Ovary (tissue), 9 donors: Measurements from ENCODE around the gene GSTO2. TPM values are rescaled to one million over a fixed set of nuclear protein-coding genes. Genes with fewer than 3 reads are reported as not detected.

Experiments used
- DNase-seq, 5 donors: peaks; one replicate each; pipeline ENCODE4 v3.0.0-alpha.2; 2019 to 2020
- H3K27ac ChIP-seq, 2 donors: fragments of 200-600 bp; one replicate each; pipeline versions ENCODE4 v1.5.1 to v1.8.0; 2019 to 2022
- H3K27me3 ChIP-seq: fragments of 200-600 bp; one replicate; pipeline ENCODE4 v1.8.0; 2022
- H3K36me3 ChIP-seq: fragments of 200-600 bp; sonication (generic); one replicate; pipeline ENCODE4 v1.5.1; 2019
- H3K4me1 ChIP-seq: one replicate; pipeline ENCODE4 v1.8.1; 2013; ENCODE audit warnings: mild to moderate bottlenecking, moderate library complexity; ENCODE audit not compliant: insufficient read depth
- H3K4me3 ChIP-seq: fragments of 200-600 bp; sonication (generic); one replicate; pipeline ENCODE4 v1.5.1; 2017
- H3K9me3 ChIP-seq, 2 donors: fragments of 200-600 bp in 1 of 2; sonication (generic) in 1 of 2; one replicate each; pipeline versions ENCODE4 v1.5.1 to v1.8.1; 2013 to 2019; ENCODE audit warnings: mild to moderate bottlenecking in 1 of 2, moderate library complexity in 1 of 2
- EP300 ChIP-seq: sonication (generic); formaldehyde crosslinking; IDR thresholded peaks from one replicate; pipeline ENCODE4 v1.6.1; 2017; ENCODE audit warnings: antibody characterized with exemption
- POLR2A ChIP-seq: fragments of 450-650 bp; IDR thresholded peaks from one replicate; pipeline ENCODE4 v1.6.1; 2017; ENCODE audit warnings: antibody characterized with exemption, mild to moderate bottlenecking, moderate library complexity
- WGBS, 3 donors: extraction: QIAGEN DNeasy Blood & Tissue Kit in 1 of 3; methylation state at CpG; one replicate each; pipeline versions ENCODE4 v1.1.5 to v1.1.7; 2013 to 2017; 5-methylcytosine and 5-hydroxymethylcytosine counted together
- intact Hi-C, 4 donors: fragments of 100-400 bp; cut with DNase I; formaldehyde crosslinking; loops; one replicate each; pipeline versions ENCODE4 v1.11.0 to v1.15.1; 2022 to 2023
- polyA plus RNA-seq, 2 donors: library from polyadenylated mRNA; stranded (reverse); fragments of 200-250 nt in 1 of 2; fragments of 350-450 nt in 1 of 2; fragmentation: Illumina TruSeq in 1 of 2; extraction: RNeasy Lipid Tissue Mini Kit (QIAGEN cat#74804) in 1 of 2; gene quantifications; one replicate each; pipeline ENCODE4 v1.2.3, GENCODE V29; 2013 to 2014
- total RNA-seq, 7 donors: library from RNA; depleted of rRNA in 2 of 7; stranded (reverse); fragments of >200 nt in 2 of 7; fragmentation: NEBNext Ultra II Directional in 3 of 7; extraction: Animal tissue kit (Norgen Biotek cat#: 25700) in 3 of 7; gene quantifications; one replicate each; pipeline versions ENCODE4 v1.1.0 to v1.2.4, GENCODE V29; 2016 to 2023
- TF ChIP-seq, protein P1 (sequence below), 3 donors: fragments of 450-650 bp in 2 of 3; fragments of 200-600 bp in 1 of 3; IDR thresholded peaks; one replicate each; pipeline versions ENCODE4 v1.5.1 to v1.8.0; 2016 to 2022; ENCODE audit warnings: antibody characterized with exemption in 3 of 3, mild to moderate bottlenecking in 1 of 3
- donor health status: DM: no; HTN: no; CAD: no; lungs with moderate emphysema.
- donor health status: DM: no; HTN: no; CAD: no.
- donor health status: Bipolar disorder and iron deficiency.
- donor health status: DM: yes; HTN: yes; CAD: no.
- donor health status: DM: no; HTN: no; CAD: no.
- donor health status: DM: yes; HTN: yes; CAD: no.

GSTO2 gene
- total and polyA plus RNA-seq, 9 donors = 3.7 to 19.0 (median 12.3) TPM

DNA sequence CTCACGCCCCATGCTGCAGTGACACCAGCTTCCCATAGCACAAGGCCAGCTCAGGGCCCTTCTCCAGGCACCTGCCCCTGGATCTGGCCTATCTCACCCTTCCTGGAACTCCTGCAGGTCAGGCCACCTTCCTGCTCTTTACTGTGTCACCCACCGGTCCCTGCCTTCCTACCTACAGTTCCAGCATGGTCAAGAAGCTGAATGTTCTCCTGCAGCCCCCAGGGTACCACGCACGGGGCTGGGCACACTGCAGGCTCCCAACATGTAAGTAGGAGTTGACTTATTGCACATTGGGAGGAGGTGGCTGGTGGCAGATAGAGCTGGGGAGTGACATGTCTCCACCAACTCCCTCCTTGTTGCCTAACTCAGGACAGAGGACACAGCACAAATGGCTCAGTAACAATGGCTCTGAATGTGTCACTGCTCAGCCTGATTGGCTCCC lies 54.8 kb downstream of the GSTO2 start:
- no peak overlapping the region for H3K27ac ChIP-seq

GRCh38 chr10:104324221-104324686 lies 55.3 kb downstream of the GSTO2 start:
- no peaks in the 10 kb centered on the region for H3K27me3 ChIP-seq
- H3K27ac ChIP-seq = no peak overlapping the region
- H3K4me3 ChIP-seq = no peak overlapping the region
- no peaks in the 10 kb centered on the region for H3K36me3 ChIP-seq
- H3K4me1 ChIP-seq = peaks cover 37% of the 10 kb centered on the region
- no peak for TF ChIP-seq EP300
- TF ChIP-seq POLR2A = no peak
- TF ChIP-seq, protein P1, sequence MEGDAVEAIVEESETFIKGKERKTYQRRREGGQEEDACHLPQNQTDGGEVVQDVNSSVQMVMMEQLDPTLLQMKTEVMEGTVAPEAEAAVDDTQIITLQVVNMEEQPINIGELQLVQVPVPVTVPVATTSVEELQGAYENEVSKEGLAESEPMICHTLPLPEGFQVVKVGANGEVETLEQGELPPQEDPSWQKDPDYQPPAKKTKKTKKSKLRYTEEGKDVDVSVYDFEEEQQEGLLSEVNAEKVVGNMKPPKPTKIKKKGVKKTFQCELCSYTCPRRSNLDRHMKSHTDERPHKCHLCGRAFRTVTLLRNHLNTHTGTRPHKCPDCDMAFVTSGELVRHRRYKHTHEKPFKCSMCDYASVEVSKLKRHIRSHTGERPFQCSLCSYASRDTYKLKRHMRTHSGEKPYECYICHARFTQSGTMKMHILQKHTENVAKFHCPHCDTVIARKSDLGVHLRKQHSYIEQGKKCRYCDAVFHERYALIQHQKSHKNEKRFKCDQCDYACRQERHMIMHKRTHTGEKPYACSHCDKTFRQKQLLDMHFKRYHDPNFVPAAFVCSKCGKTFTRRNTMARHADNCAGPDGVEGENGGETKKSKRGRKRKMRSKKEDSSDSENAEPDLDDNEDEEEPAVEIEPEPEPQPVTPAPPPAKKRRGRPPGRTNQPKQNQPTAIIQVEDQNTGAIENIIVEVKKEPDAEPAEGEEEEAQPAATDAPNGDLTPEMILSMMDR (IDR thresholded peaks at IDR 0.05) = no peak
- DNase-seq = peak in 3 of 5 donors; percentile 7 to 25 (median 14)
- WGBS, 3 donors = 84 to 87% (median 86%) methylated on average over 9 of the region's 9 CpGs
- no peaks in the 10 kb centered on the region for H3K9me3 ChIP-seq
- intact Hi-C loops = no loop called here

More for the DNA sequence above, 54.8 kb downstream of the GSTO2 start:
- peak in 1 of 5 donors; percentile 7 for DNase-seq
- WGBS, 3 donors = 95 to 96% (median 96%) methylated on average over 4 of the region's 4 CpGs
- Histone ChIP-seq H3K4me1 (peaks cover 38% of the 10 kb centered on the region), H3K4me3 (no peak overlapping the region), H3K9me3 (no peaks in the 10 kb centered on the region), H3K36me3 (no peaks in the 10 kb centered on the region), H3K27me3 (no peaks in the 10 kb centered on the region)
- TF ChIP-seq, protein P1 (IDR thresholded peaks at IDR 0.05) = no peak
- no peak for TF ChIP-seq POLR2A
- TF ChIP-seq EP300 = no peak
- intact Hi-C loops = no loop called here

DNA sequence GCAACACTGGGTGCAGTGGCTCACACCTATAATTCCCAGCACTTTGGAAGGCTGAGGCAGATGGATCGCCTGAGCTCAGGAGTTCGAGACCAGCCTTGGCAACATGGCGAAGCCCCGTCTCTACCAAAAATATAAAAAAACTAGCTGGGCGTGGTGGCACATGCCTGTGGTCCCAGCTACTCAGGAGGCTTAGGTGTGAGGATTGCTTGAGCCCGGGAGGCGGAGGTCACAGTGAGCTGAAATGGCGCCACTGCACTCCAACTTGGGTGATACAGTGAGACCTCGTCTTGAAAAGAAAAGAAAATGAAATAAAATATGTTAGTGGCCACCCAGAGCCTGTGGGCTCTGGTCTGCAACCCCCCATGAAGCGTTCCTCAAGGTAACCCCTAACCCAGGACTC lies 55.9 kb downstream of the GSTO2 start:
- intact Hi-C loops = no loop called here
- no peak overlapping the region for H3K4me3 ChIP-seq
- no peaks in the 10 kb centered on the region for H3K36me3 ChIP-seq
- TF ChIP-seq EP300 = no peak
- no peak for TF ChIP-seq POLR2A
- TF ChIP-seq, protein P1 (IDR thresholded peaks at IDR 0.05) = no peak
- WGBS, 3 donors = 94 to 98% (median 96%) methylated on average over 10 of the region's 10 CpGs
- H3K27me3 ChIP-seq = no peaks in the 10 kb centered on the region
- H3K27ac ChIP-seq = no peak overlapping the region
- no peak for DNase-seq
- no peaks in the 10 kb centered on the region for H3K9me3 ChIP-seq
- H3K4me1 ChIP-seq = peaks cover 43% of the 10 kb centered on the region

- H3K4me1 ChIP-seq = peaks cover 48% of the 10 kb centered on the region
- intact Hi-C loops = no loop called here
- peak overlapping the region in 1 of 2 donors; percentile 9 for H3K27ac ChIP-seq
- WGBS, 3 donors = 78 to 88% (median 81%) methylated on average over 28 of the region's 28 CpGs
- TF ChIP-seq EP300 = no peak
- TF ChIP-seq POLR2A = no peak
- TF ChIP-seq, protein P1 (IDR thresholded peaks at IDR 0.05) = no peak
- no peak overlapping the region for H3K4me3 ChIP-seq
- H3K36me3 ChIP-seq = no peaks in the 10 kb centered on the region
- no peaks in the 10 kb centered on the region for H3K9me3 ChIP-seq
- H3K27me3 ChIP-seq = no peaks in the 10 kb centered on the region
- peak in 2 of 5 donors; percentile 25 to 29 for DNase-seq
These were observed 56.8 kb downstream of the GSTO2 start for GRCh38 chr10:104325436-104326435.
